Inflammatory macrophage treated with lipopolysaccharide for 1 hour (primary cell): ENCODE data around the gene KDM4C.

ENCODE experiments used
- DNase-seq, 2 donors: peaks; one replicate each; pipeline ENCODE4 v3.0.0-alpha.2; 2020 to 2022

The KDM4C gene

DNA sequence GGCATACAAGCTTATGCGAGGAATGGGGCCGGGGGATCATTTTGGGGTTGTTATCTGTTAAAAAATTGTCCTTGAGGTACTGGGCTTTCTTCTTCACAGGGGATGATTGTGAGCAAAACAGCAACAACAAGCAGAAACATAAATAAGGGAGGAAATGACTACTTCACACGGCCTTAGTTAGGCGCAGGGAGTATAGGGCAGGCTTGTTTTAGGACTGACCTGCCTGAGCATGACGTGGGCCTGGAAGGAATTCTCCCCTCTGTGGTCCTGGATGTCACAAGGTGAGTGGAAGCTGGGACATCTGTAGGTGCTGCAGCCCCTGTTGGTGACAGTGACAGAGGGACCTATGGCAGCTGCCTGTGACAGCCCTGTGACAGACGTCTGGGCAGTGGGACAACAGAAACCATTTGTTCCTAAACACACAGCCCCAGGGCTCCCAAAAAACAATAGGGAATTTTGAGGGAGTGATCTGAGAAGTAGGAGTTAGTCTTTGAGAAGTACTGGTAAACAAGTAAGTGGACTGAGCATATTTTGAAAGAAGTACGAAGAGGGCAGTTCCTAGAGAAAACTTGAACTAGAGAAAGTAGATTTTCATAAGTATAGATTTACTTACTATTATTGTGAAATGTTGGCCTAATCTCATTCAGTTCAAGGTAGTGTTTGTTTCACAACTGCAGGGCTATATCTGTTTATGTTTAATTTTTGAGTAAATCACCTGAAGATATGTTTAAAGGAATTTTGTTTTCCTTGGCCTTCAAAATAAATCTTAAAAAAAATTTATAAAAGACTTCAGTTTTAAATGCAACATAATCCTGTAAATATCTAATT is 113.1 kb downstream of the KDM4C start:
- DNase-seq = no peak

DNA sequence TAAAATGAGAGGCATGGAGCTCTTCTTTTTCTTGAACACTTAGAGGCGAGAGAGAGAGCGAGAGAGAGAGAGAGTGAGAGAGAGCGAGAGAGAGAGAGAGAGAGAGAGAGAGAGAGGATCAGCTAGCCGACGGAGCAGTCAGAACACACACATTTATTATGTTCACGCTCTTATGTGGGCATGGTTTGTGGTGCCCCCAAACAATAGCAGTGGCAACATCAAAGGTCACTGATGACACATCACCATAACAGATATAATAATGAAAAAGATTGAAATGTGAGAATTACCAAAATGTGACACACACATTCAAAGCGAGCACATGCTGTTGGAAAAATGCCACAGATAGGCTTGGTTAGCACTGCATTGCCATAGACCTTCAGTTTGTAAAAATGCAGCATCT is 116.1 kb downstream of the KDM4C start:
- DNase-seq = no peak

DNA sequence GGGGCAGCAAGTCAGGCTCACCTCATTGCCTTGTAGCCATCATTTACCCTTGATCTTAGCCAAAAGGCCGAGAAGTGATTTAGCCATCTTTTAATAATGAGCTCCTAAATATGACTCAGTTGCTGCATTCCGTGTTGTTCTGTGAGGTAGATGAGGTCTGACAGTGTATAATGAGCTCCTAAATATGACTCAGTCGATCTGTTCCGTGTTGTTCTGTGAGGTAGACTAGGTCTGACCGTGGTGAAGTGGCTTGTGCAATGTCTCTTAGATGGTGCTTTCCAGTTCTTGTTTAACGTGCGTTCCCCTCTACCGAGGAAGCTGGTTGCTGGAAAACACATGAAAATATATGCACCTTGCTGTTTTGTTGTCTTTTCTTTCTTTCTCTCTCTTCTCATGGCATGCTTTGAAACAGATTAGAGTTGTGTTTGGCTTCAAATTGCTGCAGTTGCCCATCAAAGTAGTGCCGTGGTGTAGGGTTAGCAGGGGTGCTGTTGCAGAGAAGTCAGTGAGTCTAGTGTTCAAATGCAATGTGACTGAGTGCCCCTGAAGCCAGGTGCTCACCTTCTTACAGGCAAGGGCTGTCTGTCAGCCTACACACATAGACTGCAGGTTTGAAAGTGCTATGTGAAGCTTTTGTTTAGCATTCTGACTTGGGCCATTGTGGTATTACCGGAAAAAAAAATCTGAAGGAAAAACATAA is 118.6 kb downstream of the KDM4C start:
- no peak for DNase-seq

DNA sequence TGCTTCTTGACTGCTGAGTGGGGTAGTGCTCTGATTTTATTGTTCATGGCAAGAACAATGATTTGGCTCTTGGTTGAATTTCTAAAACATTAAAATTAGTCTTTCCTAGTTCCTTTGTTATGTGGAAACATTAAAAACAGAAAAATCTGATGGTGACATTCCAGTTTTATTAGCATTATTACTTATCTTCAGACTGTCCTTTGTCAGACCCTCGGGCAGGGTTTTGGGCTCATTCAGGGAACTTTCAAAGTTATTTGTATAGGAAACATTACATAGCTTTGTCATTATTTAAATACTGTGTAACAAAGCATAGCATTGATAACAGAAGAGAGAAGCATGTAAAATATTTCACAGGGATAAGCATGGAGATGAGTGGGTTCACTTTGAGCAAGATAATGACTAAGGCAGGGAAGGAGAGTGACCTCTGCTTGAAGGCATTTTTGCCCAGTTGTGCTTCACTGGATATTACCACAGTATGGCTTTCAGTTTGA is 119.9 kb downstream of the KDM4C start:
- DNase-seq = peak in 1 of 2 donors; percentile 20

DNA sequence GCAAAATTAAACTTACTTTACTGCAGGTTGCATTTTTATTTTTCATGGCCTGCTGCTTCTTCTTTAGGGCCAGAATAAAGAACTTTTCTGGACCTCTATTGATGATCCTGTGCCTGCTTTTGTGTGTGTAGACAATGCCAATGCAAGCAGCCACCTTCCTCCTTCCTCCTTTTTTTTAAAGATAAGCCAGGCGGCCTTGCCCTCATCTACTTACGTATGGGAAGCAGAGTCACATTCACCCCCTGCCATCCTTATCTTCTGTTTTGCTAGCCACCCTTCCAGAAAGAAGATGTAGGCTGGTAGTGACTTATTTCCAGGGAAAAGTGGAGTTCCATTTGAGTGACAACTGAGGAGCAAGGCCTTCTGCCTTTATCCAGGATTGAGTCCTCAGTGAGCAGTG is 122.9 kb downstream of the KDM4C start:
- DNase-seq = no peak

DNA sequence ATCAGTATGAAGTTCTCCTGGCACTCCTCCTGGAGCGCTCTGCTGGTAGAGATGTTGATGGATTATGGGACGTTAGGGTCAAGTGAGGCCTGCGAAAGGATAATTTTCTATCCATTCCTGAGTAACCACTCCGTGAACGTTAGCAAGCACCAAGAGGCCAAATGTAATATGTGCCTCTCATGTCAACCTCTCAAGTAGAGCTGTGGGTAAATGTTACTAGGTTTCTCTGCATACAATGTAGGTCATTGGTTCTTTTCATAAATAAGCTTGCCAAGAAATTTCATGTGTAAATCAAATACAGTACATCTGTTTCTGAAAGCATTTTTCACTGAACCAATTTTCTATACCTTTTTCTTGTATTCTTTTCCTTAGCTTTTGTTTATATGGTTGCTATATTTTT is 126.3 kb downstream of the KDM4C start:
- no peak for DNase-seq

DNA sequence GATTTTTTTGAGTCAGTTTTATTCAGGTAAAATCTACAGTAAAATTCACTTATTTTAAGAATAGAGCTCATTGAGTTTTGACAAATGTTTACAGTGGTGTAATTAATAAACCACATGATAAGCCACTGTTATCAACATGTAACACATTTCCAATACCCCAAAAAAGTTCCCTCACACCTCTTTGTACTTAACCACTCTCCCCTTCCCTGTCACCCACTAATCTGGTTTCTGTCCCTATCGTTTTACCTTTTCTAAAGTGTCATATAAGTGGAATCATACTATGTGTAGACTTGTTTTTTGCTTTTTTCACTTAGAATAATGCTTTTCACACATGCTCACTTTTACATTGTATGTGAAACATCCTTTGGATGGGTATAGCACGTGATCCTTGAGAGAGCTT is 127.2 kb downstream of the KDM4C start:
- no peak for DNase-seq

DNA sequence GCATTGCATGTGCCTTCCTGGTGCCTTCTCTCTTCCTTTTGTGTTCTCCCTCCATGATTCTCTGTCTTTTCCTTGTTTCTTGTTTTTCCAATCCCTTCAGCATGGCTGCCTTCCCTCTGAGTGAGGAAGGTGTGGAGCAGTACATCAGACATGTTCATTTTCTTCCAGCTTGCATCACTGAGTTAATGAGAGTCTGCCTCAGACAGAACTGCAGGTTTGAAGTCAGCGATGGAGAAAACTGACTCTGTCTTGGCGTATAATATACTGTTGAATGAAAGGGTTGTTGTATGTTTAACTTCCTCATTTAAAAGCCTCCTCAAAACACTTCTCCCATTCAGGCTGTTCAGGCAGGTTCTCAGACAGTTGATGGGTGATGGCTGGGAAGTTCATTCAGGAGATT is 129.3 kb downstream of the KDM4C start:
- DNase-seq = no peak

DNA sequence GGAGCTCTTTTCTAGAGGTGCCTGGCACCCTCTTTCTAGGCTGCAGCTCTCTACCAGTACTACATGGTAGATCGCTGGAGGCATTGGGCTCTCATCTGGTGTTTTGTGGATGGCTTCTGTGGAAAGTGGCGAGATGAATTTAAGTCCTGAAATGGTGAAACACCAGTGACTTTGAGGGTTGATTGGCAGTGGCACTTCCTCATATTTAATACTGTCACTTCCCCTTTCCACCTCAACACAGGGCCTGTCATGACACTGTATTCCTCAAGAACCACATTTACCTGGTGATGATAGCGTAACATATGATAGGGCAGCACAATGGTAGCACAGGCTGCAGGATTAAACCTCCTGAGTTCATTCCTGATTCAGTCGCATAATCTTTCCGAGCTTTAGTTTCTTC is 132.1 kb downstream of the KDM4C start:
- peak in 1 of 2 donors; percentile 25 for DNase-seq

DNA sequence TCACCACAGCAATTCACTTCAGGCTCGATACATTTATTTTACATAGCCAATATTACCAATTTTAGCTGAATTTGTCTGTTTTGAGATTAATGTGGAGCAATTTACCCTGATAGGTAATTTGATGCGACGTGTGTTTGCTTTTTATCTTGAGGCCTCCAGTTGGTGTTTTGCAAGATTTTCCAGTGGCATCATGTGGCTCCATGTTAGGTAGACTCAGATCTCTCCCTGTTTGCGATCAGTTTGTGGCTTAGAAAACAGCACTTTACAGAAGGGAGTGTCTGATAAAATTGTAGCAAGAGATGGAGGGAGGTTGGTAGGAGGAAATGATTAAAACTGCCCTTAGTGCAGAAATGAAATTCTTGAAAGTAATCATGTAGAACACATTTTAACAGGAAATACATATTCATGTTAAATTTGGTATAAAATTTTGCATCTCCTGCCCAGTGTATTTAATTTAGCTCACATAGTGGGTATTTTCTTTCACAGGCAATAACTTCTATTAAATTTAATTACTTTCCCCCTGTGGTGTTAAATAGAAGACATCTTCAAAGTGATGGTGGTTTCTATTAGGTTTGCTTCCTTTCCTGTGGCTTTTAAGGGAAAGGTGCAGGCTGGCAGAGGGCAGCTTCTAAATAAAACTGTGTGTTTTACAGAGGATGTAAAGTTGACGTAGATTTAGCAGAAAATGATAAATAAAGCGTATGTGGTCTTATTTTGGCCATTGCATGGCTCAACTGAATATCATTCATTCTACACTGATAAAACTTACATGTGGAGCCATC is 135.8 kb downstream of the KDM4C start:
- no peak for DNase-seq

DNA sequence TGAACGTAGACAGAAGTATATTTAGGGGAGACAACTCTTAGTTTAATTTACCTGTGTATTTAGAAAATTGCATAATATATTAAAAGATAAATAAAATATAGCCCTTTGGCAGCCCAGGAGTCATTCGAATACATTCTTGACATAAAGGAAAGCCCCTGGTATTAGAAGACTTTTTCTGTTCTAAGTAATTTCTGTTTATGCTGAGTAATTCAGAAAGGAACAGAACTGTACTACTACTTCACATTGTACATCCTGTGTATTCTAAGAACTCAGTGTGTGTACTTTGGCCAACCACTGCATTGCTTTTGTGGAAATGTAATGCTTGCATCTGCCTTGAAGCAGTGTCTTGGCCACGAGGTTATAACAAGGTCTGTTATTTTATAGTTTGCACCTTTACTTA is 136.4 kb downstream of the KDM4C start:
- no peak for DNase-seq

DNA sequence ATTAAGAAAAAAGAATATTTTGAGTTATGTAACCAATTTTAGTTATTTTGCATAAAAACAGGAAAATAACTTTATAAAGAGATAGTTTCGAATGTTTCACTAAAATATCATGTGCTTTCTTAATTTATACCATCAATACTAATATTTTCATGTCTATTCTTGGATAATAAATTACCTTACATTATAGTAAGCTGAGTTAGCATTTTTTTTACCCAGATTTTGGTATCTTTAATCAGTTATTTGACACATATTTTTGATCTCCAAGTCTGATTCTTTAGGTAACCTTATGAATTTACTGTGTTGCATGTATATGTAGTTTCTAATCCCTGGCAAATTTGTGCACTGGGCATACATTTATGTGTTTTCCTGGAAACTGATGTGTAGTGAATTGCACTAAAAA is 138.0 kb downstream of the KDM4C start:
- DNase-seq = no peak

DNA sequence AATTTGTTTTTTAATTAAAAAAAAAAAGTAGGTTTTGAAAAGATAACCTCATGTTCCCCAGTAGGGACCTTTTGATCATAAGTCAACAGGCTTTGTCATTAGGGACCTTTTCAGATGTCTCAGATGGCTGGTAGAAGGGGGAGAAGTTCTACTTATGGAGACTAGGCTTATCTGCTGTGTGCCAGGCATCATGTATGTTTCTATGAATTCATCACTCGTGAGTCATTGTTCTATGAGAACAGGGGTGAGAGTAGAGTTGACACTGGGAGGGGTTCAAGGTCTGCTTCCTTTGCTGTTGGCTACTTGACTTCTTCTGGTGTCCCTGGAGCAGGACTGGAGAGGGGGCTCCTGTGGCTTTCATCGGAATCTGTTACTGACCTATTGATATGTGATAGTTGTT is 138.8 kb downstream of the KDM4C start:
- no peak for DNase-seq

DNA sequence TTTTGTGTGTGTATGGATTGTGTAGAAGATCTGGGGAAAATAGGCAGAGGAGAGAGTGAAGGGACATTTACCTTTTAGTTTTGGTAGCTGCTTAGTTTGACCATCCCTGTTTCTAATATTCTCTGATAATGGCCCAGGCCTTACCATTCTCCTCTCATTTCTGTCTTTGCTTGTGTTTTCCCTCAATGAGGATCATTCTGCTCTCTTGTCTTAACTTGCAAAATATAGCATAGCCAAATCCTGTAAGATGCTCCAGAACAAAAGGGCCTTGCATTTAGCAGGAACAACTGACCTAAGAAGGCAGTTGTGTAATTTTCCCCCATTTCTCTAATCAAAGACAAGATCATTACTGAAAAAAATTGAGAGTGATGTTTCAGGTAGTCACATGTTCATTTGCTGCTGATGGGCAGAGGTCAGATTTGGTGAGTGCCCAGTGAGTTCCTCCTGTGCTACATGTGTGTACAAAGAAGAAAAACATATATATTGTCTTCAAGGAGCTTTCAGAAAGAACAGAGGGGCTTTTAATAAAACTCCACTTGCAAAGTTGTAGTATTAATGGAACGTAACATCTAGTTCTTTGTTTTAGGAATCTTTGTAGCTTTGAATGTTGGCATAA is 139.5 kb downstream of the KDM4C start:
- no peak for DNase-seq

DNA sequence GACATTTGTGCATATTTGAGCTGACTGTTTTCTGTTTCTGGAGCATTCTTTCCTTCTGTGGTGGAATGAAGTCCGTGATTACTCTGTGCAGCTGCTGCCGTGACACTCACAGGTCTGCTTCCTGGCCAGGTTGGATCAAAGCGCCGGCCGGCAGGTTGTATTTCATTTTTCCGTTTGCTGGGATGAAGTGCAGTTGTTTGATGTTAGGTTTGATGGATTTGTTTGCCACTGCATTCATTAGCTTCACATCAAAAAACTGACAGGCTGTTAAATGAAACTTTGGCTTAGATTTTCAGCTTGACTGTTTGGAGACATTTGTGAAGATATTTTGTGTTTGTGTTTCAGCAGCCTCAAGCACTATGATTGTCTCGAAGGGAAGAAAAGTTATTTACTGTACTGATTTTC is 140.1 kb downstream of the KDM4C start:
- no peak for DNase-seq

DNA sequence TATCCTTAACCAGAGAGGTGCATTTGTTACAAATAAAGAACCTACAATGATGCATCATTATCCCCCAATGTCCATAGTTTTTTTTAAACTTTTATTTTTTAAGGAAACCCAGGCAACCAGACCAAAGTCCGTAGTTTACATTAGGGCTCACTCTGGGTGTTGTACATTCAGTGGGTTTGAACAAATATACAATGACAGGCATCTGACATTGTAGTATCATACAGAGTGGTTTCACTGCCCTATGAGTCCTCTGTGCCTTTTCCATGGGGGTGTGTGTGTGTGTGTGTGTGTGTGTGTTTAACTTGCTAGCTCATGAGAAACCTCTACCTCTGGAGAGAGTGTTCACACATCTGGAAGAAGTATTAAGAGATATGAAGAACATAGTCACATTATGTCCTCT is 141.5 kb downstream of the KDM4C start:
- no peak for DNase-seq

DNA sequence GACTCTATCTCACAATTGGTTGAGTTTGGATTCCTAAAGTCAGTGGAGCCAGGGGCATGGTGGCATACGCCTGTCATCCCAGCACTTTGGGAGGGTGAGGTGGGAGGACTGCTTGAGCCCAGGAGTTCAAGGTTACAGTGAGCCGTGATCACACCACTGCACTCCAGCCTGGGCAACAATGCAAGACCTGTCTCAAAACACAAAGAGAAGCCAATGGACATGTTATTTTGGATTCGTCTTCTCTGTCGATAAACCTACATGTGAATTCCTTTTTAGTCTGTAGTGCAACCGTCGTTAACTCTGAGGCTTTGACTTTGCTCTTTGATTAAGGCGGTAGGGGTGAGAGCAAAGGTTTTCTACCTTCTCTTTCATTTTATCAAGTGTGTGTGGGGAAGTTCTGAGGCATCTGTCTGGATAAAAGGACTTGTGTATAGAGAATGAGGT is 142.7 kb downstream of the KDM4C start:
- no peak for DNase-seq

DNA sequence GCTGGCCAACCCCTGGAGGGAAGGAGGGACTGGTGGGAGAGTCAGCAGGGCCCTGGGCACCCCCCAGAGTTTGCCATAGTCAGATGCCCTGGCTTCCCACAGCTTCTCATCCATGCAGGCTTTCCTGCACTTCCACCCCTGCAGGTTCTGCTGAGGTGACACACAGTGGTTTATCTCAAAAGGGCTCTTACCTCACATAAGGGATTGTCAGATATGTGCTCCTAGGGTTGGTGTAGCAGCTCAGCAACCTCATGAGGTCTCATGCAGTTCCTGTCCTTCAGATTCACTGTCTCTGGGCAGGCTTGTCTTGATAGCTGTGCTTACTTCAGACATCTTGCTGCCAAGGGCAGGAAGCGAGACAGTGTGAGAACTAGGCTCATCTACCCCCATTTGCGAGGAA is 143.4 kb downstream of the KDM4C start:
- no peak for DNase-seq

DNA sequence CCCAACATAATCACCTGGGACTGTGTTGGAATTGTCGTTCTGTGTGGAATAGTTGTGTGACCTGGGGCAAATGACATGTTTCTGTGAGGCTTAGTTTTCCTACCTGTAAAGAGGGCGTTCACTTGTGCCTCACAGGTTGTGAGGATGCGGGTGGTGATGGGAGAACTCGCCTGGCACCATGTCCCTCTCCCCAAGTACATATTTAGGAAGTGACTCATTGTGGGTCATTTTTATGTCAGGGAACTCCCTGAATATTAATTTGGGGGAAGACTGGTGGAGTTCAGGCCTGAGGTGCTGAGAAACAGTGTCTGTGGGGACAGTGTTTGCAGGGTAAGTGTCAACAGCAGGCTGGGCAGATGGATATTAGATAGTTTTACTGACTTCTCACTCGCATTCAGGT is 144.7 kb downstream of the KDM4C start:
- DNase-seq = peak; percentile 13 to 21

DNA sequence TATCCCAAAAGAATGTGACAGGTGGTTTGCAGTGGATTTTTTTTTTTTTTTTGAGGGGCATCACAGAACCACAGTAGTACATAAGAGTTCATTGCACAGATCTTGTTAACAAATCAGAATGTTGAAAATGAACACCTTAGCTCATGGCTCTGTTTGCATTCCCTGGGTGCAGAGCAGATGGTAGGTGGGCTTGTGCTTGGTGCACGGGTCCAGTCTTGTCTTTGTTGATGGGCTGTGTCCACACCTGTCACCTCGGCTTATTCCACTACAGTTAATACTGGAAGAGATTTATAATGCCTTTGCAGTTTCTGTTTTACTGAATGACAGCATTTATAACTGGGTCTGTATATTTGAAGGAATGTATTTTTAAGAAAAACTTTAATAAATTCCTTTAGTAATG is 146.6 kb downstream of the KDM4C start:
- no peak for DNase-seq

DNA sequence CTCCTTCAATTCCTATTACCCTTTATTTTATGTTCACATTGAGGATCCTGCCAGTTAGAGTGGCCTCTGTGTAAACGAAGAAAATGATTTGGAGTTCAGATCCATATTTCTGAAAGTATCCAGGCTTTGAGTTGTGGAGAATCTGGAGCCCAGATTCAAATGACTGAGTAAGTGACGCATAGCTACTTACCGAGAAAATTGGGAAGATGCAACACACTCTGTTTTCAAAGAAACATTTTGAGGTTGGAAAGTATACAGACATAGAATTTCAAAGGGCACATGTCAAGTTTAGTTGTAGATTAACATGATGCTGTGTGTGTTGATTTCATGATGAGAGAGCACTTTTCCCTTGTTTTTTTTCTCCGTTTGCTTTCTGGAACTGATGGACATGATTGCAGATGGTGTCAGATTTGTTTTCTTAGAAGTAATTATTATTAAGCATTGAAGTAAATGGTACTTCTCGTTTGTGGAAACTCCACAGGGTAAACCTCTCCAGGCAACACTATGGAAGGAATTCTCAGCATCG is 148.1 kb downstream of the KDM4C start:
- no peak for DNase-seq

DNA sequence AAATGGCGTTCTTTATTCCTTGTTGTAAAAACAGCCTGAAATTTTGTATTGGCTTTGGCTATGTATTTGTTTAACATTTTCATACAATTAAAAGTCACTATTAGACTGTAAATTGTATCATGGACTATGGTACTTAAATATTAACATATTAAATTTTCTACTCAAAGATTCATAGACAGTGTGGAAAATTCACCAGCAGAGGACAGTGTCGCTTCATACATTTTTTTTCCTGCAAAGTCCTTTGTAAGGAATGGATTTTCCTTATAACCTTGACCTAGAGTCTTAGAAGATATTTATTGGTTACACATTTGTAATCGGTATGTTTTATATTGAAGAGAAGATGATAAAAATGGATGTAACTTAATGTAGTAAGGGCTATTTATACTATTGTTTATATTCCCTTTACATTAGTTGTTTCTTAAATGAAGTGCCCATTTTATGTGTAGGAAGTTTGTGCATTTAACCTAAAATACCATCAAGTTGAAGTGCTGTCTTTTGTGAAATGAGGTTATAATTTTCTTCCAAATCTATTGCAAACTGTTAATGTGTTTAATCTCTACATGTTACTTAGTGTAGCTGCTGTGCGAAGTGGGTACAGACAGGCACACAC is 150.1 kb downstream of the KDM4C start:
- DNase-seq = peak in 1 of 2 donors; percentile 30
